Measurements from ENCODE around the gene OR10G3.

DNA sequence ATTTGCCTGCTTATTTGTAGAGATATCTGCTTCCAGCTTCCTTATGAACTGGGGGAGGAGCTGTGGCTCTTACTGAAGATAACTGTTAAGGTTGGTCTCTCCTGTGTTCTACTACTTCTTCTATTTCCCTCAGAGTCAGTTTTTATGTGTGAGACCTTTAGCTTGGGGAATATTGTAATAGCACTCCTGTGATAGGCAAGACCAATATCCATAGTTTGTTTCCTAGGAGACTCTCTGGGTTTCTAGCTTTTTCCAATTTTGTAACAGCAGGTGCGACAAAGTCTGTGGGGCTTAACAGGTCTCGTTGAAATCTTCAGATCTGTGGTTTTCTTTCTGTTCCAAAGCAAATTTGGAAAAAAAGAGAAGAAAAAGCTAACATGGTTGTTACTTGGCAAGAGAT, at the start of gene OR10G3:
- TF ChIP-seq, protein P1, sequence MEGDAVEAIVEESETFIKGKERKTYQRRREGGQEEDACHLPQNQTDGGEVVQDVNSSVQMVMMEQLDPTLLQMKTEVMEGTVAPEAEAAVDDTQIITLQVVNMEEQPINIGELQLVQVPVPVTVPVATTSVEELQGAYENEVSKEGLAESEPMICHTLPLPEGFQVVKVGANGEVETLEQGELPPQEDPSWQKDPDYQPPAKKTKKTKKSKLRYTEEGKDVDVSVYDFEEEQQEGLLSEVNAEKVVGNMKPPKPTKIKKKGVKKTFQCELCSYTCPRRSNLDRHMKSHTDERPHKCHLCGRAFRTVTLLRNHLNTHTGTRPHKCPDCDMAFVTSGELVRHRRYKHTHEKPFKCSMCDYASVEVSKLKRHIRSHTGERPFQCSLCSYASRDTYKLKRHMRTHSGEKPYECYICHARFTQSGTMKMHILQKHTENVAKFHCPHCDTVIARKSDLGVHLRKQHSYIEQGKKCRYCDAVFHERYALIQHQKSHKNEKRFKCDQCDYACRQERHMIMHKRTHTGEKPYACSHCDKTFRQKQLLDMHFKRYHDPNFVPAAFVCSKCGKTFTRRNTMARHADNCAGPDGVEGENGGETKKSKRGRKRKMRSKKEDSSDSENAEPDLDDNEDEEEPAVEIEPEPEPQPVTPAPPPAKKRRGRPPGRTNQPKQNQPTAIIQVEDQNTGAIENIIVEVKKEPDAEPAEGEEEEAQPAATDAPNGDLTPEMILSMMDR (conservative IDR thresholded peaks at IDR 0.05; ENCODE audit: low read length) = no peak
- TF ChIP-seq EZH2phosphoT487 (IDR thresholded peaks at IDR 0.05; ENCODE audit: borderline replicate concordance, low read depth, low read length) = no peak
